ENCODE measurements around the gene BSND. TPM values are rescaled to one million over a fixed set of nuclear protein-coding genes. Genes with fewer than 3 reads are reported as not detected.

Gene BSND
- total and polyA plus RNA-seq, 4 donors, result 0.02 TPM; not detected in 3

DNA sequence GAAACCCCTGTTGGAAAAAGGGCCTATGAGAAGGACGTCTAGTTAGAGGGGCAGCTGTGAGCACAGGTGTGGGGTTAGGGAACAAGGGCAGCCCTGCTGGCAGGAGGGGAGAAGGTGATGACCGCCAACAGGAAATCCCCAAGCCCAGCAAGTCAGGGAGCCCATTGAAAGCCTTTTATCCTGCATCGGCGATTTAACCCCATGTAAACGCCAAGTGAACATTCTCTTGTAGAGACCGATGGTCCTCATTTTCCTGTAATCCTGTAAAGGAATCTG is 1.1 kb upstream of the BSND start:
- no peak overlapping the region for H3K9ac ChIP-seq (ENCODE audit: insufficient read depth in 1 of 2, low read length in 2 of 2)
- DNase-seq (no peak), ATAC-seq (ENCODE audit: insufficient read depth, low FRiP score) (no peak)
- WGBS, 2 donors, result 65 to 71% methylated on average over 6 of the region's 6 CpGs
- H3K4me1 ChIP-seq (ENCODE audit: control insufficient read depth in 5 of 5, insufficient read depth in 5 of 5, low read length in 5 of 5), result peaks cover 0 to 7% (median 0%) of the 10 kb centered on the region in 5 donors
- TF ChIP-seq CTCF (IDR thresholded peaks at IDR 0.05; ENCODE audit: control extremely low read depth, extremely low read depth), result no peak
- H3K4me3 ChIP-seq, result no peak overlapping the region
- no peaks in the 10 kb centered on the region for H3K36me3 ChIP-seq (ENCODE audit: control insufficient read depth in 4 of 4, insufficient read depth in 4 of 4, low read length in 4 of 4)
- H3K27me3 ChIP-seq (ENCODE audit: control insufficient read depth in 3 of 3, insufficient read depth in 3 of 3, low read length in 2 of 3), result peaks cover 4 to 31% (median 23%) of the 10 kb centered on the region in 3 donors
- H3K9me3 ChIP-seq (ENCODE audit: control insufficient read depth in 4 of 4, insufficient read depth in 3 of 4, low read length in 3 of 4), result peaks cover 0 to 2% (median 0%) of the 10 kb centered on the region in 4 donors
- H3K27ac ChIP-seq (ENCODE audit: low read depth in 1 of 2, low read length in 1 of 2), result no peak overlapping the region

DNA sequence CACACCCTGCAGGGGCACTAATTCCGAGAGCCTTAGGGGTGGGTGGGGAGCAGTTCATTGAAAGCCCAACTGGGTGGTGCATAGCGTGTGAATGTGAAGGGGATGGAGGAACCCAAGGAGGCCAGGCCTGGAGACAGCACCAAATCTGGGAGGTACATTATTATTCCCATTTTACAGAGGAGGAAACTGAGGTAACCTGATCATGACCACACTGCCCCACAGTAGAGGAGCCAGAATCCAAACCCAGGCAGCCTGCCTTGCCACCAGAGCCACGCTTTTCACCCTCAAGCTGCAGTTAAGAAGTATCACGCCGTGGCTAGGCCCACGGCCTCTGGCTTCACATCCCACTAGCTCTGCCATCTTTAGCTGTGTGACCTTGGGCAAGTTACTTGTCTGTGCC is 633 bp upstream of the BSND start:
- no peak overlapping the region for H3K9ac ChIP-seq (ENCODE audit: insufficient read depth in 1 of 2, low read length in 2 of 2)
- no peak overlapping the region for H3K27ac ChIP-seq (ENCODE audit: low read depth in 1 of 2, low read length in 1 of 2)
- ATAC-seq (ENCODE audit: insufficient read depth, low FRiP score) (no peak), DNase-seq (no peak)
- no peak for TF ChIP-seq CTCF (IDR thresholded peaks at IDR 0.05; ENCODE audit: control extremely low read depth, extremely low read depth)
- H3K27me3 ChIP-seq (ENCODE audit: control insufficient read depth in 3 of 3, insufficient read depth in 3 of 3, low read length in 2 of 3), result peaks cover 4 to 31% (median 23%) of the 10 kb centered on the region in 3 donors
- peaks cover 0 to 2% (median 0%) of the 10 kb centered on the region in 4 donors for H3K9me3 ChIP-seq (ENCODE audit: control insufficient read depth in 4 of 4, insufficient read depth in 3 of 4, low read length in 3 of 4)
- H3K36me3 ChIP-seq (ENCODE audit: control insufficient read depth in 4 of 4, insufficient read depth in 4 of 4, low read length in 4 of 4), result no peaks in the 10 kb centered on the region
- 82 to 84% methylated on average over 6 of the region's 6 CpGs for WGBS, 2 donors
- peaks cover 0 to 7% (median 0%) of the 10 kb centered on the region in 5 donors for H3K4me1 ChIP-seq (ENCODE audit: control insufficient read depth in 5 of 5, insufficient read depth in 5 of 5, low read length in 5 of 5)
- H3K4me3 ChIP-seq, result no peak overlapping the region

- no peaks in the 10 kb centered on the region for H3K36me3 ChIP-seq (ENCODE audit: control insufficient read depth in 4 of 4, insufficient read depth in 4 of 4, low read length in 4 of 4)
- DNase-seq (no peak), ATAC-seq (ENCODE audit: insufficient read depth, low FRiP score) (no peak)
- no peak overlapping the region for H3K9ac ChIP-seq (ENCODE audit: insufficient read depth in 1 of 2, low read length in 2 of 2)
- H3K4me1 ChIP-seq (ENCODE audit: control insufficient read depth in 5 of 5, insufficient read depth in 5 of 5, low read length in 5 of 5), result peaks cover 0 to 7% (median 0%) of the 10 kb centered on the region in 5 donors
- no peak overlapping the region for H3K27ac ChIP-seq (ENCODE audit: low read depth in 1 of 2, low read length in 1 of 2)
- peaks cover 4 to 29% (median 20%) of the 10 kb centered on the region in 3 donors for H3K27me3 ChIP-seq (ENCODE audit: control insufficient read depth in 3 of 3, insufficient read depth in 3 of 3, low read length in 2 of 3)
- no peak for TF ChIP-seq CTCF (IDR thresholded peaks at IDR 0.05; ENCODE audit: control extremely low read depth, extremely low read depth)
- H3K4me3 ChIP-seq, result no peak overlapping the region
- WGBS, 2 donors, result 68 to 75% methylated on average over 8 of the region's 8 CpGs
- peaks cover 0 to 2% (median 0%) of the 10 kb centered on the region in 4 donors for H3K9me3 ChIP-seq (ENCODE audit: control insufficient read depth in 4 of 4, insufficient read depth in 3 of 4, low read length in 3 of 4)
Measured at GRCh38 chr1:55000110-55001085, 1.7 kb downstream of the BSND start.
